Sigmoid colon (tissue), 4 donors: Measurements from ENCODE around the gene COL15A1.
A peak's percentile ranks its signal among the peaks of the same experiment; 100 is the strongest.

Experiments used
- EP300 ChIP-seq, 4 donors: sonication (generic); formaldehyde crosslinking; IDR thresholded peaks; one replicate each; pipeline ENCODE4 v1.6.1; 2017; ENCODE audit warnings: antibody characterized with exemption in 4 of 4
- POLR2A ChIP-seq, 2 donors: fragments of 450-650 bp; IDR thresholded peaks; one replicate each; pipeline ENCODE4 v1.6.1; 2016; ENCODE audit warnings: antibody characterized with exemption in 2 of 2, mild to moderate bottlenecking in 2 of 2, moderate library complexity in 2 of 2
- TF ChIP-seq, protein P1 (sequence below), 4 experiments: fragments of 450-650 bp in 3 of 4; fragments of 200-600 bp in 1 of 4; IDR thresholded peaks; one replicate each; pipeline ENCODE4 v1.5.1; 2016 to 2019; ENCODE audit warnings: antibody characterized with exemption in 4 of 4, mild to moderate bottlenecking in 3 of 4, moderate library complexity in 2 of 4

DNA sequence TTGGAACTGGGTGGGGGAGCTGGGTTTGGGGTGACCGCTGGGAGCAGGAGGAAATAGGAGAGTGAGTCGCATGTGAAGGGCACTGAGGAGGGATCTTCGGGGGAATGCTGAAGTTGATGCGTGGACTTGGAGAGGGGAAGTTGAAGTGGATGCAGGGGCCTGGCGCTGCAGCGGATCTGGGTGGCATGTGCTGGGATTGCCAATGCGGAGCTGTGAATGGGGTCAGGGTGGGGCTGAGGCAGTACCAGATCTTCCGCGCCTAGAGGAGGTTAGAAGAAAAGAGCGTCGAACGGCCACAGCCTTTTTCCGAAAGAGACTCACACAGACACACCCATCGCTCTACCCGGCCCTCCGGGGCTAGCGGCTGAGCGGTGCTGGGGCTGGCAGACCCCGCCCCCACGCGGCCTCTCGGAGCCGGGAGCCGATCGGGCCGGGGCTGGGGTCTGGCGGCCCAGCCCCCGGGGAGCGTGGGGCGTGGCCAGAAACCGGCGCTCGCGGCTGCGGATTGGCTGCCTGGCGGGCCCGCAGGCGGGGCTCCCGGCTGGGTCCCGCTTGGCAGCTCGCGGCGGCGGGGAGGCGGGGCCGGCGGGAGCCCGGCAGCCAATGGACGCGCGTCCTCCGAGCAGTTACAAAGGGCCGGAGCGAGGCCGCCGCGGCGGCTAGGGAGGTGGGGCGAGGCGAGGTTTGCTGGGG lies 160.9 kb downstream of the COL15A1 start, which contains the start of gene TGFBR1:
- TF ChIP-seq, protein P1, sequence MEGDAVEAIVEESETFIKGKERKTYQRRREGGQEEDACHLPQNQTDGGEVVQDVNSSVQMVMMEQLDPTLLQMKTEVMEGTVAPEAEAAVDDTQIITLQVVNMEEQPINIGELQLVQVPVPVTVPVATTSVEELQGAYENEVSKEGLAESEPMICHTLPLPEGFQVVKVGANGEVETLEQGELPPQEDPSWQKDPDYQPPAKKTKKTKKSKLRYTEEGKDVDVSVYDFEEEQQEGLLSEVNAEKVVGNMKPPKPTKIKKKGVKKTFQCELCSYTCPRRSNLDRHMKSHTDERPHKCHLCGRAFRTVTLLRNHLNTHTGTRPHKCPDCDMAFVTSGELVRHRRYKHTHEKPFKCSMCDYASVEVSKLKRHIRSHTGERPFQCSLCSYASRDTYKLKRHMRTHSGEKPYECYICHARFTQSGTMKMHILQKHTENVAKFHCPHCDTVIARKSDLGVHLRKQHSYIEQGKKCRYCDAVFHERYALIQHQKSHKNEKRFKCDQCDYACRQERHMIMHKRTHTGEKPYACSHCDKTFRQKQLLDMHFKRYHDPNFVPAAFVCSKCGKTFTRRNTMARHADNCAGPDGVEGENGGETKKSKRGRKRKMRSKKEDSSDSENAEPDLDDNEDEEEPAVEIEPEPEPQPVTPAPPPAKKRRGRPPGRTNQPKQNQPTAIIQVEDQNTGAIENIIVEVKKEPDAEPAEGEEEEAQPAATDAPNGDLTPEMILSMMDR (IDR thresholded peaks at IDR 0.05) = peak in 1 of 4 experiments; percentile 11
- TF ChIP-seq POLR2A (IDR thresholded peaks at IDR 0.05) = peak; percentile 57 to 68
- TF ChIP-seq EP300 (IDR thresholded peaks at IDR 0.05) = peak in 1 of 4 donors; percentile 14
